Astrocyte of the cerebellum (primary cell): ENCODE measurements around the gene ZNF524.
"Not testable (repeated sequence)": the region's sequence is repeated elsewhere in the genome, so short reads cannot be mapped to it uniquely, and the experiment has no call there.

Experiments
- DNase-seq: peaks from one replicate; pipeline ENCODE4 v3.0.0-alpha.2; 2011; ENCODE audit warnings: low read depth
- H3K4me3 ChIP-seq: 2 replicates; pipeline ENCODE4 v1.5.1; 2011; ENCODE audit warnings: mild to moderate bottlenecking, low read depth, low read length, moderate library complexity
- in situ Hi-C: cut with HindIII; loops from 2 replicates; pipeline ENCODE4 v1.10.0; 2017; ENCODE audit warnings: low sequenced_read_pairs
- TF ChIP-seq, protein P1 (sequence below): IDR thresholded peaks from 2 replicates; pipeline ENCODE4 v1.5.1; 2012; ENCODE audit warnings: low read length, low read depth, moderate library complexity, mild to moderate bottlenecking; ENCODE audit errors: missing control alignments

ZNF524 gene

GRCh38 chr19:55554741-55555152 lies 45.3 kb upstream of the ZNF524 start:
- in situ Hi-C loops = no loop called here
- DNase-seq = no peak
- no peak overlapping the region for H3K4me3 ChIP-seq
- TF ChIP-seq, protein P1, sequence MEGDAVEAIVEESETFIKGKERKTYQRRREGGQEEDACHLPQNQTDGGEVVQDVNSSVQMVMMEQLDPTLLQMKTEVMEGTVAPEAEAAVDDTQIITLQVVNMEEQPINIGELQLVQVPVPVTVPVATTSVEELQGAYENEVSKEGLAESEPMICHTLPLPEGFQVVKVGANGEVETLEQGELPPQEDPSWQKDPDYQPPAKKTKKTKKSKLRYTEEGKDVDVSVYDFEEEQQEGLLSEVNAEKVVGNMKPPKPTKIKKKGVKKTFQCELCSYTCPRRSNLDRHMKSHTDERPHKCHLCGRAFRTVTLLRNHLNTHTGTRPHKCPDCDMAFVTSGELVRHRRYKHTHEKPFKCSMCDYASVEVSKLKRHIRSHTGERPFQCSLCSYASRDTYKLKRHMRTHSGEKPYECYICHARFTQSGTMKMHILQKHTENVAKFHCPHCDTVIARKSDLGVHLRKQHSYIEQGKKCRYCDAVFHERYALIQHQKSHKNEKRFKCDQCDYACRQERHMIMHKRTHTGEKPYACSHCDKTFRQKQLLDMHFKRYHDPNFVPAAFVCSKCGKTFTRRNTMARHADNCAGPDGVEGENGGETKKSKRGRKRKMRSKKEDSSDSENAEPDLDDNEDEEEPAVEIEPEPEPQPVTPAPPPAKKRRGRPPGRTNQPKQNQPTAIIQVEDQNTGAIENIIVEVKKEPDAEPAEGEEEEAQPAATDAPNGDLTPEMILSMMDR = no peak

GRCh38 chr19:55559684-55560083 lies 40.4 kb upstream of the ZNF524 start:
- no peak for DNase-seq
- TF ChIP-seq, protein P1 = no peak
- in situ Hi-C loops = no loop called here
- H3K4me3 ChIP-seq = no peak overlapping the region

DNA sequence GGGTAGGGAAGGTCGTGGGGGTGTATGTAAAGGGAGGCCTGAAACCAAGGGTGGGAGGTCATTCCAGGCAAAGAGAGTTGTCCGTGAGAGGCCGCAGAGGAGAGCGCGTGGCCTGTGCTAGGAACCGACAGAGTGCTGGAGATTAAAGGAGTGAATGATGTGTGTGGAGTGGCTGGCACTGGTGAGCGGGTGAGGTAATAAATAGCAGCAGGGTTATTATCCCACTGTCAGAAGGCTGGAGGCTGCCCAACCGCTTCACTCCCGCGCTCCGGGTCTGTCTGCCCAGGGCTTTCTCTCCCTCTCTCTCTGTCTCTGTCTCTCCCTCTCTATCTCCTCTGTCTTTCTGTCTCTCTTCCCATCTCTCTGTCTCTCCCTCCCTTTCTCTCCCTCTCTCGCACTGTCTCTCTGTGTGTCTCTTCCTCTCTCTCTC lies 36.8 kb upstream of the ZNF524 start:
- TF ChIP-seq, protein P1 = no peak
- DNase-seq = no peak
- no peak overlapping the region for H3K4me3 ChIP-seq
- in situ Hi-C loops = no loop called here

- in situ Hi-C loops = no loop called here
- TF ChIP-seq, protein P1 = no peak
- no peak overlapping the region for H3K4me3 ChIP-seq
- no peak for DNase-seq
These were observed 33.3 kb upstream of the ZNF524 start for GRCh38 chr19:55566823-55567222.

DNA sequence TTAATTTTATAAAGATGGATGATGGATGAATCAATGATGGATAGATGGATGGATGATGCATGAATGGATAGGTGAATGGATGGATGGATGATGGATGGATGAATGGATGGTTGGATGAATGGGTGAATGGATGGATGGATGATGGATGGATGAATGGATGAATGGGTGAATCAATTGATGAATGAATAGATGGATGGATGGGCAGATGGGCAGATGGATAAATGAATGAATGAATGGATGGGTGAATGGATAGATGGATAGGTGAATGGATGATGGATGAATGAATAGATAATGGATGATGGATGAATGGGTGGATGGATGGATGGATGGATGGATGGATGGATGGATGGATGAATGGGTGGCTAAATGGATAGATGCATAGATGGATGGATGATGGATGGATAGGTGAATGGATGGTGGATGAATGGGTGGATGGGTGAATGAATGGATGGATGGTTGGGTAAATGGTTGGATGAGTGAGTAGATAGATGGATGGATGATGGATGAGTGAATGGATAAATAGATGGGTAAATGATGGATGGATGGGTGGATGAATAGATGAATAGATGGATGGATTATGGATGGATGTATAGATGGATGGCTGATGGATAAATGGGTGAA lies 32.3 kb upstream of the ZNF524 start:
- H3K4me3 ChIP-seq = no peak overlapping the region
- in situ Hi-C loops = no loop called here
- TF ChIP-seq, protein P1 = no peak
- no peak for DNase-seq

- in situ Hi-C loops, DNase-seq, H3K4me3 ChIP-seq: not testable (repeated sequence)
These were observed 30.6 kb upstream of the ZNF524 start for GRCh38 chr19:55569477-55569876.

- H3K4me3 ChIP-seq, in situ Hi-C loops, DNase-seq: not testable (repeated sequence)
These were observed 26.2 kb upstream of the ZNF524 start for GRCh38 chr19:55573929-55574328.

GRCh38 chr19:55576746-55577145 lies 23.3 kb upstream of the ZNF524 start:
- in situ Hi-C loops = no loop called here
- no peak overlapping the region for H3K4me3 ChIP-seq
- DNase-seq = no peak
- TF ChIP-seq, protein P1 = no peak
